Iris pigment epithelial cell (primary cell): ENCODE measurements around the gene ZNF121.

ENCODE experiments used
- DNase-seq: peaks from one replicate; pipeline ENCODE4 v3.0.0-alpha.2; 2011; ENCODE audit warnings: low read depth

The ZNF121 gene

DNA sequence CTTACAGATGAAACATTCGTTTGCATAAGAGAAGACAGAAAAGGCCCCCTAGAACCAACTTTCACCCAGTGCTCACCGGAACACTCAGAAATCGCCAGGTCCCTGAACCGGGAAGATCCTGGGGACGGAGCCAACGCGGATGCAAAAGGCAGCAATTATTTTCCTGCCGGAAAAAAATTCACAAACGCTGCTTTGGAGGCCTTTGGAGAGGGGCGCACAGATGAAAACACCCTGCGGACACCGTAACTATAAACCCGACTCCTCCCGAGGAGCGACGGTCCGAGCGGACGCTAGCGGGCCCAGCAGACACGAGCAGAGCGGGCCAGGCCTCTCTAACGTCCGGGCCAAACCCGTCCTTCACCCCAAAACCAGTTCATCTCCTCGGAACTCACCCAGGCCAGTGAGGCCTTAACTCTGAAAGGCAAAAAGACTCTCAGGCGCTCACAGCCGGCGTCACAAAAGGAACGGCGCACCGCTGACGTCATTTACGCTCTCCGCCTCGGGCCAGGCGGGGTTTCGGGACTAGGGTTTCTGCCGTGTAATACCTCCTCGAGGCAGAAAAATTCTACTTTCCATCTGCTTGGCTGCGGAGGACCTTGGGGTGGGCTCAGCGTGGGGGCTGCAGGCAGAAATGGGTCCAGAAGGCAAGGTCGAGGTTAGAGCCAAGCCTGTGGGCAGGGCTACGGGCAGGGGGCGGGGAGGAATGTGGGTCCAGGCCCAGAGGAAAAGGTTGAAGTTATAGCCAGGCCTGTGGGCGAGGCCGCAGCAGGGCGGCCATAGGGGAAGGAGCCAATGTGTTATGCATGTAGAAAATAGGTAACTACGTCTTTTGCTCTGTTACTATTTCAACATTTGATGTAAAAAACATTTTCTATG, 45.9 kb downstream of the ZNF121 start, which contains the start of gene ZNF426:
Gene ZNF426 (minus strand): TSS at position 463 of the 876 bp plus-strand sequence. CDS start 2,413 bp downstream, outside the sequence.
- DNase-seq, result peak; percentile 93

DNA sequence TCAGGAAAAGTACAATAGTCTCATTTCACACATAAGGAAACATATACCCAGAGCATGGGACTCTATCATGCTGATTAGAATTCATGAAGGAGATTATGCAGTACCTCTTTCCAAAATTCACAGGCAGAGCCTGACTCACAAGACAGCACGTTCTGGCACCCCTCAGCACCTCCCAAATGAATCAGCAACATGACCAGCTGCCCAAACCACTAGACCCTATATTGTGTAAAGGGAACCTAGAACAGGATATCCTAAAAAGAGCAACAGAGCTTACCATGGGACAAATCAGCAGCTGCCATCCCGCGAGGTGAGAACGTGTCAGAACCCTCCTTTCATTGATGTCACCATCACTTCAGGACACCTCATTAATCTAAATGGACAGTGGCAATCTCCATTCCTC, 48.4 kb downstream of the ZNF121 start:
- no peak for DNase-seq

DNA sequence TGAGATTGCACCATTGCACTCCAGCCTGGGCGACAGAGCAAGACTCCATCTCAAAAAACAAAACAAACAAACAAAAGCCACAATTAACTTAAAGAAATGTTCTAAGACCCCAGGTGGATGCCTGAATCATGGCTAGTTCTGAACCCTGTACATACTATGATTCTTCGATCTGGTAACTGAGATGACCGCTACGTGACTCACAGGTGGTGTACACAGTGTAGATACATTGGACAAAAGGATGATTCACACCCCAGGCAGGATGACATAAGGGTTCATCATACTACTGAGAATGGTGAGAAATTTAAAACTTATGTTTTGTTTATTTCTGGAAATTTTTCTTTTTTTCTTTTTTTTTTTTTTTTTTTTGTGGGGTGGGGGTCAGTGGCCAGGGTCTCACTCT, 52.4 kb downstream of the ZNF121 start:
- DNase-seq, result peak; percentile 16

DNA sequence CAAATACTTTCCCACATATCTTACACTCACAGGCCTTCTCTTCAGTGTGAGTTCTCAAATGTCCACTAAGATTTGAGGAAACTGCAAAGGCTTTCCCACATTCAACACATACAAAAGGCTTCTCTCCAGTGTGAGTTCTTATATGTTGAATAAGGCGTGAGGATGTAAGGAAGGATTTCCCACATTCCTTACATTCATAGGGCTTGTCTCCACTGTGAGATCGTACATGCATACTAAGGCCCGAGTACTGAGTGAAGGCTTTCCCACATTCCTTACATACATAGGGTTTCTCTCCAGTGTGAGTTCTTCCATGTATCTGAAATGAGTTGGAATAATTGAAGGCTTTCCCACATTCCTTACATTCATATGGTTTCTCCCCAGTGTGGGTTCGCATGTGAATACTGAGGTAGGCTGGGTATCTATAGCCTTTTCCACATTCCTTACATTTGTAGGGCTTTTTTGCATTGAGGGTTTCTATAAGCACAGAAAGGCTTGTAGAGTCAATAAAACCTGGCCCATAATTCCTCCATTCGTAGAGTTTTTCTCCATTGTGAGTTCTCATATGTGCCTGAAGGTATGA, 55.5 kb downstream of the ZNF121 start:
- DNase-seq, result peak; percentile 10

DNA sequence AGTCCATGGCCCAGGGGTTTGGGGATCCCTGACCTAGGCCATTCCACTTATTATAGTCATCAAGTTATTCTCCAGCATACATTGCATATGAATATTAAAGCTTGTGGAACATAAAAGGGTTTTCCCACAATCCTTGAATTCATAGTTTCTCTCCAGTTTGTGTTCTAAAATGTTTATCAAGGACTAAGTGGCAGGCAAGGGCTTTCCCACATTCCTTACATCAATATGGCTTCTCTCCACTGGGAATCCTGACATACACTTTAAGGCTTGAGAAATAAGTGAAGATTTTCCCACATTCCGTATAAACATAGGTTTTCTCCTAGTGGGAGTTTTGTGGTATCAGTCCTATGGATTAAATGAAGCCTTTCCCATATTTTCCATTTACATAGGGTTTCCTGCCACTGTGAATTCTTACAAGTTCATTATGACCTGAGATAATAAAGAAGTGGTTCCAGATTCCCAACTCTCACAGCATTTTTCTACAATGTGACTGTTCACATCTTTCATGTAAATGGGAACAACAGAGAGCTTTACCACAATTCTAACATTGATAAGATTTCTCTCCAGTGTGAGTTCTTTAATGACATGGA, 60.3 kb downstream of the ZNF121 start:
- DNase-seq, result peak; percentile 7
